HEK293 (cell line): ENCODE measurements around the gene TMEM140.

Source experiments
- YY1 ChIP-seq: fragments of 450-650 bp; formaldehyde crosslinking; IDR thresholded peaks from 2 replicates; pipeline ENCODE4 v1.5.1; 2018; ENCODE audit warnings: missing biosample characterization, missing genetic modification characterization
- ZFP41 ChIP-seq: fragments of 450-650 bp; formaldehyde crosslinking; IDR thresholded peaks from 2 replicates; pipeline ENCODE4 v1.5.1; 2016; ENCODE audit warnings: missing biosample characterization, missing genetic modification characterization, borderline replicate concordance
- ZNF10 ChIP-seq: fragments of 450-650 bp; formaldehyde crosslinking; IDR thresholded peaks from 2 replicates; pipeline ENCODE4 v1.5.1; 2017; ENCODE audit warnings: missing biosample characterization, missing genetic modification characterization
- ZNF169 ChIP-seq: fragments of 450-650 bp; formaldehyde crosslinking; IDR thresholded peaks from 2 replicates; pipeline ENCODE4 v1.5.1; 2016; ENCODE audit warnings: missing biosample characterization, missing genetic modification characterization
- ZNF473 ChIP-seq: fragments of 450-650 bp; formaldehyde crosslinking; IDR thresholded peaks from 2 replicates; pipeline ENCODE4 v1.5.1; 2017; ENCODE audit warnings: missing biosample characterization, missing genetic modification characterization
- ZNF837 ChIP-seq: fragments of 450-650 bp; formaldehyde crosslinking; IDR thresholded peaks from 2 replicates; pipeline ENCODE4 v1.5.1; 2016; ENCODE audit warnings: missing biosample characterization, missing genetic modification characterization
- ZNF843 ChIP-seq: fragments of 450-650 bp; formaldehyde crosslinking; IDR thresholded peaks from 2 replicates; pipeline ENCODE4 v1.5.1; 2016; ENCODE audit warnings: missing biosample characterization, missing genetic modification characterization
- ZSCAN30 ChIP-seq: fragments of 450-650 bp; IDR thresholded peaks from 2 replicates; pipeline ENCODE4 v1.5.1; 2018; ENCODE audit warnings: missing biosample characterization, mild to moderate bottlenecking, missing genetic modification characterization, moderate library complexity
- TF ChIP-seq, protein P1 (sequence below): sonication (generic); formaldehyde crosslinking; IDR thresholded peaks from 2 replicates; pipeline ENCODE4 v1.8.1; 2022; ENCODE audit warnings: mild to moderate bottlenecking, moderate library complexity, missing genetic modification reagents
- TF ChIP-seq, protein P2 (sequence below): fragments of 450-650 bp; formaldehyde crosslinking; IDR thresholded peaks from 2 replicates; pipeline ENCODE4 v1.5.1; 2016; ENCODE audit warnings: missing biosample characterization, missing genetic modification characterization

DNA sequence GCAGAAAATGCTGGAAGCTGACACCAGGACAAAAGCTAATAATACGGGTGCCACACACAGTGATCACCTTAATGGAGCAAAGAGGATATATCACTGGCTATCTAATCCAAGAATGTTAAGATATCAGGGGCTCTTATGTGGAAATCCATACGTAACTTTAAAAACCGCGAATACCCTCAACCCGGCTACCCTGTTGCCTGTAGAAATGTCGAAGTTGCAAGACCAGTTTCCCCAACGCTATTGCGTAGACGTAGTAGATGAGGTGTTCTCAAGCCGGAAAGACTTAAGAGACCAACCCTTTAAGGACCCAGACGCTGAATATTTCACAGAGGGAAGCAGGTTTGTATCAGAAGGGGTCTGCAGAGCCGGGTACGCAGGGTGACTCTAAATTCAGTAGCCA, 30.5 kb downstream of the TMEM140 start:
- TF ChIP-seq ZFP41 (tag by site-specific recombination) (no peak), ZNF843 (tag by site-specific recombination) (no peak), ZNF10 (tag by site-specific recombination) (no peak), ZNF837 (no peak), ZNF169 (tag by site-specific recombination) (no peak), ZNF473 (no peak), YY1 (tag by site-specific recombination) (no peak), ZSCAN30 (tag by site-specific recombination) (no peak)
- TF ChIP-seq, protein P1, sequence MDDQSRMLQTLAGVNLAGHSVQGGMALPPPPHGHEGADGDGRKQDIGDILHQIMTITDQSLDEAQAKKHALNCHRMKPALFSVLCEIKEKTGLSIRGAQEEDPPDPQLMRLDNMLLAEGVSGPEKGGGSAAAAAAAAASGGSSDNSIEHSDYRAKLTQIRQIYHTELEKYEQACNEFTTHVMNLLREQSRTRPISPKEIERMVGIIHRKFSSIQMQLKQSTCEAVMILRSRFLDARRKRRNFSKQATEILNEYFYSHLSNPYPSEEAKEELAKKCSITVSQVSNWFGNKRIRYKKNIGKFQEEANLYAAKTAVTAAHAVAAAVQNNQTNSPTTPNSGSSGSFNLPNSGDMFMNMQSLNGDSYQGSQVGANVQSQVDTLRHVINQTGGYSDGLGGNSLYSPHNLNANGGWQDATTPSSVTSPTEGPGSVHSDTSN: no peak
- TF ChIP-seq, protein P2, sequence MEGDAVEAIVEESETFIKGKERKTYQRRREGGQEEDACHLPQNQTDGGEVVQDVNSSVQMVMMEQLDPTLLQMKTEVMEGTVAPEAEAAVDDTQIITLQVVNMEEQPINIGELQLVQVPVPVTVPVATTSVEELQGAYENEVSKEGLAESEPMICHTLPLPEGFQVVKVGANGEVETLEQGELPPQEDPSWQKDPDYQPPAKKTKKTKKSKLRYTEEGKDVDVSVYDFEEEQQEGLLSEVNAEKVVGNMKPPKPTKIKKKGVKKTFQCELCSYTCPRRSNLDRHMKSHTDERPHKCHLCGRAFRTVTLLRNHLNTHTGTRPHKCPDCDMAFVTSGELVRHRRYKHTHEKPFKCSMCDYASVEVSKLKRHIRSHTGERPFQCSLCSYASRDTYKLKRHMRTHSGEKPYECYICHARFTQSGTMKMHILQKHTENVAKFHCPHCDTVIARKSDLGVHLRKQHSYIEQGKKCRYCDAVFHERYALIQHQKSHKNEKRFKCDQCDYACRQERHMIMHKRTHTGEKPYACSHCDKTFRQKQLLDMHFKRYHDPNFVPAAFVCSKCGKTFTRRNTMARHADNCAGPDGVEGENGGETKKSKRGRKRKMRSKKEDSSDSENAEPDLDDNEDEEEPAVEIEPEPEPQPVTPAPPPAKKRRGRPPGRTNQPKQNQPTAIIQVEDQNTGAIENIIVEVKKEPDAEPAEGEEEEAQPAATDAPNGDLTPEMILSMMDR (tag by site-specific recombination): no peak
